CD4-positive, CD25-positive, alpha-beta regulatory T cell (primary cell): ENCODE results near the gene AURKAIP1. TPM values are rescaled to one million over a fixed set of nuclear protein-coding genes. Genes with fewer than 3 reads are reported as not detected.

ENCODE experiments used
- ATAC-seq, 2 donors: fragments of 150-1000 bp; cut with Tn5 transposase; one replicate each; pipeline ENCODE4 v1.10.0; 2021; ENCODE audit warnings: low read depth in 2 of 2, moderate number of reproducible peaks in 2 of 2, moderate library complexity in 1 of 2
- DNase-seq, 3 donors: peaks; one replicate each; pipeline versions ENCODE4 v3.0.0 to v3.0.0-alpha.2; 2012 to 2022; ENCODE audit warnings: mixed read lengths in 1 of 3
- H3K27ac ChIP-seq: one replicate; pipeline ENCODE4 v1.7.0; 2013; ENCODE audit warnings: mild to moderate bottlenecking, low read length; ENCODE audit not compliant: insufficient read depth, poor library complexity, severe bottlenecking
- H3K27me3 ChIP-seq: one replicate; pipeline ENCODE4 v1.7.0; 2013; ENCODE audit warnings: low read length; ENCODE audit not compliant: control insufficient read depth, insufficient read depth
- H3K36me3 ChIP-seq: one replicate; pipeline ENCODE4 v1.7.0; 2013; ENCODE audit warnings: mild to moderate bottlenecking, low read length, moderate library complexity; ENCODE audit not compliant: control insufficient read depth, insufficient read depth
- H3K4me1 ChIP-seq: 2 replicates; pipeline ENCODE4 v1.7.0; 2013; ENCODE audit warnings: mild to moderate bottlenecking, low read length; ENCODE audit not compliant: insufficient read depth, control insufficient read depth, poor library complexity, severe bottlenecking
- H3K4me3 ChIP-seq: one replicate; pipeline ENCODE4 v1.7.0; 2013; ENCODE audit warnings: low read depth, mild to moderate bottlenecking, low read length, moderate library complexity
- H3K9me3 ChIP-seq, 2 experiments: 1 replicate in 1 of 2; 2 replicates in 1 of 2; pipeline ENCODE4 v1.7.0; 2013; ENCODE audit warnings: low read length in 2 of 2, mild to moderate bottlenecking in 1 of 2, moderate library complexity in 1 of 2; ENCODE audit not compliant: control insufficient read depth in 2 of 2
- H3K27ac Mint-ChIP-seq, 3 donors: one replicate each; pipeline ENCODE4 v1.8.0; 2020 to 2022; ENCODE audit warnings: mild to moderate bottlenecking in 3 of 3, mixed read lengths in 3 of 3, moderate library complexity in 2 of 3
- H3K27me3 Mint-ChIP-seq: one replicate; pipeline ENCODE4 v1.8.0; 2022; ENCODE audit warnings: mild to moderate bottlenecking, mixed read lengths
- H3K36me3 Mint-ChIP-seq: one replicate; pipeline ENCODE4 v1.8.0; 2020; ENCODE audit warnings: mixed read lengths
- H3K4me1 Mint-ChIP-seq, 4 donors: one replicate each; pipeline ENCODE4 v1.8.0; 2020 to 2022; ENCODE audit warnings: mixed read lengths in 4 of 4, mild to moderate bottlenecking in 1 of 4
- H3K4me3 Mint-ChIP-seq, 4 donors: one replicate each; pipeline ENCODE4 v1.8.0; 2020 to 2022; ENCODE audit warnings: mild to moderate bottlenecking in 4 of 4, mixed read lengths in 4 of 4, moderate library complexity in 3 of 4
- H3K9me3 Mint-ChIP-seq, 7 donors: one replicate each; pipeline ENCODE4 v1.8.0; 2020 to 2022; ENCODE audit warnings: mixed read lengths in 7 of 7, mild to moderate bottlenecking in 3 of 7, moderate library complexity in 2 of 7
- polyA plus RNA-seq, 4 donors: library from polyadenylated mRNA; unstranded; fragments of 300-500 nt; fragmentation: Illumina TruSeq; gene quantifications; one replicate each; pipeline ENCODE4 v1.2.3, GENCODE V29; 2021
- total RNA-seq: library from RNA; stranded (reverse); gene quantifications from one replicate; pipeline ENCODE4 v1.2.3, GENCODE V29; 2022

The AURKAIP1 gene
- total and polyA plus RNA-seq, 5 donors from 2014 or later = 76.0 to 190 (median 153) TPM

DNA sequence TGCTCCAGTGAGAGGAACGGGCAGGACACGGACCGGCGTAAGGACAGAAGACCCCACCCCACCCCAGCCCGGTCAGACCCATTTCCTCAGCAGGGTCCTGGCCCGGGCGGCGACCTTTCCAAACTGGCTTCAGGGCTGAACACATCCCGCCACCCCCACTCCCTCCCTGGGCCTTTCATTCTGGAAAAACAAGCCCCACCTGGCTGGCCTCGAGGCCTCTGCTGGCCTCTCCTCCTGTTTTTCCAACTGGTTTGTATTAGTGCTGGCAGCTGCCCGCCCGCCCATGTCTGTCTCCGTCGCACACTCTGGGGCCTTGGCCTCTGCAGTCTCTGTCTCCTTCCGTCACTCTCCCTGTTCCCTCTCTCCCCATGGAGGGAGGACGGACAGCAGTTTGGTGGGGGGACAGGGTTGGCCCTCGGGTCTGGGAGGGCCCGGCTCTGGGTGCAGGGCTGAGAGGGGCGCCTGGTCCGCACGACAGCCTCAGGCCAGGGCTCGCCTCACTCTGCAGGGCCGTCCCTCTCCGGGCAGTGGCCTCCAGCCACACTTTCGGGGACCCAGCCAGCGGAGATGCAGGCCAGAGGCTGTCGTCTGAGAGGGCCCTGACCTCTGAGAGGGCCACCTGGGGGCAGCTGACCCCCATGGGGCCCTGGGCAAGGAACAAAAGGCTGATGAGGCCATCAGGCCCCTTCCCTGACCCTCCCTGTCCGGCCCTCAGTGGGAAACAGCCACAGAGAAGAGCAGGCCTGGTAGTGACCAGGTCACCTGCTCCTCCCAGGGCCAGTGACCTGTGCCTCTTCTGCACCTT, 15.1 kb downstream of the AURKAIP1 start:
- Histone ChIP-seq H3K4me3 (no peak overlapping the region), H3K27me3 (no peaks in the 10 kb centered on the region), H3K27ac (no peak overlapping the region), H3K4me1 (peaks cover 16% of the 10 kb centered on the region), H3K9me3 (no peaks in the 10 kb centered on the region), H3K36me3 (no peaks in the 10 kb centered on the region)
- DNase-seq = no peak
- no peaks in the 10 kb centered on the region for H3K36me3 Mint-ChIP-seq
- peaks cover 22% of the 10 kb centered on the region for H3K27me3 Mint-ChIP-seq
- peaks cover 0 to 3% (median 1%) of the 10 kb centered on the region in 4 donors for H3K4me1 Mint-ChIP-seq
- no peak overlapping the region for H3K4me3 Mint-ChIP-seq
- no peak for ATAC-seq
- H3K9me3 Mint-ChIP-seq = no peaks in the 10 kb centered on the region
- peak overlapping the region in 1 of 3 donors; percentile 67 for H3K27ac Mint-ChIP-seq

DNA sequence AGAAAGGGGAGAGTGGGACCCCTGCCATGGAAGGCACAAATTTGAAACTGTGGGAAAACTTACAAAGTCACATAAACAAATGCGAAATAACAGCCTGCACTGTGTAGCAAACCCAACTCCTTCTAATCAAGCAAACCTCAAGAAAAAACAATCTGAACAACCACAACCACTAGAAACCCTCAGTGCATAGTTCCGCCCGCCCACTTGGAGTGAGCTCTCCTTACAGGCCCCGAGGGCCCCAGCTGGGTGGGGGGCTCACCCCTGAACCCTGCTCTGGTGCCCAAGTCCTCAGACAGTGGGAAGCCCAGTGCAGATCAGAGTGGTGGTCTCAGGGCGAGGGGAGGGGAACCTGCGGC, 15.7 kb downstream of the AURKAIP1 start:
- Histone ChIP-seq H3K27me3 (no peaks in the 10 kb centered on the region), H3K27ac (no peak overlapping the region)
- no peak overlapping the region for H3K4me3 Mint-ChIP-seq

DNA sequence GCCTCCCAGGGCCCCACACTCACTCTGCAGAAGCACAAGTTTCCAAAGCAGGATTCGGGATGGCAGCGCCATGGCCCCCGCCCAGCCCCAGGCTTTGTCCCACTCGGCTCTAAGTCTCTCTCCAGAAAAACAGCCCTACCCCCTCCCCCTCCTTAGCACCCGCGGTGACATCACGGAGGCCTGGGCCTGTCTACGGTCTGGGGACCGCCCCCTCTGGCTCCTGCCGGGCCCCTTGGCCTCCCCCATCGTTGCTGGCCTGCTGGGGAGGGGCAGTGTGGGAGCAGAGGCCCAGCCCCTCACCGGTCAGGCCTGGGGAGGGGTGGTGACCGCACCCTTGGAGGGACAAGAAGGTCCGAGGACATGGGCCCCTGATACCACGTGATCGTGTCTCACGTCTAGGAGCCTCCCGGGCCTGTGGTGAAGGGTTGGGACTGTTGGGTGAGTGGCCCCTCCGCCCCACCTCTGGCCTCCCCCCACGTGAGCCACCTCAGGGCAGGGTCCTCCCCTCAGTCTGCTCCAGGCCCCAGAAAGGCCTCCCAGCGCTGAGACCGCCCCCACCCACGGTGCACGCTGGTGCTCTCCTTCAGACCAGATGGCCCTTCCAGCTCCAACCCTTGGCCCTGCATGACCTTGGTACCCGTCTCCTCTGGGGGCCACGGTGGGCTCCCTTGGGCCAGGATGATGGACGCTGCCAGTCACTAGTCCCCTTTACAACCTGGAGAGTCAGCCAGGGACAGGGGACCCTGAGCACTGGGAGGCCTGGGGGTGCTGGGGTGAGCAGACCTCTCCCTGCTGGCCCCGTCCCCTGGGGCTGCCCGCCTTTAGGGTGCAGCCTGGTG, 16.4 kb downstream of the AURKAIP1 start, which contains the start of gene MXRA8:
Gene MXRA8, minus strand, starts transcription at position 123 of the 839 bp plus-strand sequence. Its CDS starts 51 bp downstream, at position 72.
- Histone ChIP-seq H3K4me1 (peaks cover 28% of the 10 kb centered on the region), H3K4me3 (no peak within 1 kb of the TSS), H3K36me3 (no peaks in the 10 kb centered on the region), H3K27me3 (no peaks in the 10 kb centered on the region), H3K9me3 (no peaks in the 10 kb centered on the region), H3K27ac (no peak within 1 kb of the TSS)
- peaks cover 22% of the 10 kb centered on the region for H3K27me3 Mint-ChIP-seq
- DNase-seq (no peak), ATAC-seq (no peak)
- no peaks in the 10 kb centered on the region for H3K9me3 Mint-ChIP-seq
- H3K36me3 Mint-ChIP-seq = no peaks in the 10 kb centered on the region
- peaks cover 0 to 8% (median 1%) of the 10 kb centered on the region in 4 donors for H3K4me1 Mint-ChIP-seq
- H3K27ac Mint-ChIP-seq = peak within 1 kb of the TSS in 1 of 3 donors; percentile 67
- H3K4me3 Mint-ChIP-seq = peak within 1 kb of the TSS in 1 of 4 donors; percentile 63

More for the DNA sequence above, 15.7 kb downstream of the AURKAIP1 start:
- Mint-ChIP-seq H3K9me3 (no peaks in the 10 kb centered on the region), H3K36me3 (no peaks in the 10 kb centered on the region), H3K27ac (peak overlapping the region in 1 of 3 donors; percentile 67), H3K27me3 (peaks cover 22% of the 10 kb centered on the region), H3K4me1 (peaks cover 0 to 4% (median 1%) of the 10 kb centered on the region in 4 donors)
- Histone ChIP-seq H3K4me1 (peaks cover 21% of the 10 kb centered on the region), H3K36me3 (no peaks in the 10 kb centered on the region), H3K9me3 (no peaks in the 10 kb centered on the region), H3K4me3 (no peak overlapping the region)
- ATAC-seq (no peak), DNase-seq (no peak)

DNA sequence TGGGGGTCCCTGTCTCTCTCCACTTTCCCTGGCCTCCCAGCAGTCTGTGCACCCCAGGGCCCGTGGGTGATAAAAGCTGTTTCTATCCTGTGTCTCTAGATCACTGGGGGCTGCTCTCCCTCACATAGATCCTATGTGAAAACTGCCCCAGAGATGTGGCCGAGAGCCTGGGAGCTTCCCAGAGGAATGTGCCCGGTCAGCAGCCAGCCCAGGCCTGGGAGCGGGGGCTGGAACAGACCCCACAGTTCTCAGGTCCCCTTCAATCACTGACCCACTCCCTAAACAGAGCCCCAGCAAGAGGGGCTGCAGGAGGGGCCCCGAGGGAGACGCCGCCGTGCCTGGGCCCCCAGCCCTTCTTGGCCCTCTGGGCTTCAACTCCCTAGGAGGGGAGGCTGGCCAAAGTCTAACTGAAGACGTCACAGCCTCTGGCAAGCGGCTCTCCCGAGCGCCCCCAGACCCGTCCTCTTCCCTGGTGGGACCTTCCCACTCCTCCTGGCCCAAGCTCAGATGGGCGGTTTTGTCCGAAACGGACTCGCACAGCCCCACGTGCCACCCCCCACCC, 17.1 kb downstream of the AURKAIP1 start:
- no peak for ATAC-seq
- Mint-ChIP-seq H3K36me3 (no peaks in the 10 kb centered on the region), H3K4me1 (peaks cover 0 to 12% (median 1%) of the 10 kb centered on the region in 4 donors), H3K27ac (no peak overlapping the region), H3K27me3 (peaks cover 22% of the 10 kb centered on the region), H3K9me3 (no peaks in the 10 kb centered on the region), H3K4me3 (peak overlapping the region in 1 of 4 donors; percentile 63)
- H3K4me1 ChIP-seq = peaks cover 29% of the 10 kb centered on the region
- H3K4me3 ChIP-seq = no peak overlapping the region
- H3K9me3 ChIP-seq = no peaks in the 10 kb centered on the region
- no peak overlapping the region for H3K27ac ChIP-seq
- no peaks in the 10 kb centered on the region for H3K27me3 ChIP-seq
- H3K36me3 ChIP-seq = no peaks in the 10 kb centered on the region
- no peak for DNase-seq

DNA sequence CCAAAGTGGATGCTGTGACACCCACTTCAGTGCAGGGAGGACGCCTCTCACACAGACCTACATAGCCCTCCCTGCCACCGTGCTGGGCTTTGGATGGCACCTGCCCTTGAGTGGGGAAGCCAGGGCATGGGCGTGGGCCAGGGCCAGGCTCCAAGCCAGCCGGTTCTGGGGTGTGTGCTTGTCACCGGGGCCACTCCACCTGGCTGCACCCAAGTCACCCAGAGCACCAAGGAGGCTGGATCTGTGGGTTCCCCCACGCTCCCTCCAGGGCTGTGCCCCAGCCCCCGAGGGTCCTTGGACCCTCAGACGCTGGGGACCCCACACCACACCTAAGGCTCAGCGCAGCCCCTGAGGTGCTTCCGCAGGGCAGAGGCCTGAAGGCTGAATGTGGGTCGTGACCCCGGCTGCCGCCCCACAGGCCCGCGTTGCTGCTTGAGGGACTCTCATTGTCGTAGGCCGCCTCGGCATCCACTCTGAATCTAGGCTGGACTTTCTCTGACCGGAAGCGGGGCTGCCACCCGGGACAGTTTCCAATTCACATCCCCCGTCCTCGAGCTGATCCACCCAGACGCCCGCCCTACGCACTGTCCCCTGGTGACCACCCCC, 18.1 kb downstream of the AURKAIP1 start:
- H3K27ac ChIP-seq = no peak overlapping the region
- H3K27me3 ChIP-seq = no peaks in the 10 kb centered on the region
- no peaks in the 10 kb centered on the region for H3K9me3 ChIP-seq
- H3K4me3 ChIP-seq = no peak overlapping the region
- Mint-ChIP-seq H3K27me3 (peaks cover 29% of the 10 kb centered on the region), H3K4me1 (peaks cover 0 to 22% (median 1%) of the 10 kb centered on the region in 4 donors), H3K4me3 (no peak overlapping the region), H3K9me3 (no peaks in the 10 kb centered on the region), H3K27ac (peak overlapping the region in 1 of 3 donors; percentile 42), H3K36me3 (no peaks in the 10 kb centered on the region)
- ATAC-seq (no peak), DNase-seq (no peak)
- peaks cover 29% of the 10 kb centered on the region for H3K4me1 ChIP-seq
- H3K36me3 ChIP-seq = no peaks in the 10 kb centered on the region

DNA sequence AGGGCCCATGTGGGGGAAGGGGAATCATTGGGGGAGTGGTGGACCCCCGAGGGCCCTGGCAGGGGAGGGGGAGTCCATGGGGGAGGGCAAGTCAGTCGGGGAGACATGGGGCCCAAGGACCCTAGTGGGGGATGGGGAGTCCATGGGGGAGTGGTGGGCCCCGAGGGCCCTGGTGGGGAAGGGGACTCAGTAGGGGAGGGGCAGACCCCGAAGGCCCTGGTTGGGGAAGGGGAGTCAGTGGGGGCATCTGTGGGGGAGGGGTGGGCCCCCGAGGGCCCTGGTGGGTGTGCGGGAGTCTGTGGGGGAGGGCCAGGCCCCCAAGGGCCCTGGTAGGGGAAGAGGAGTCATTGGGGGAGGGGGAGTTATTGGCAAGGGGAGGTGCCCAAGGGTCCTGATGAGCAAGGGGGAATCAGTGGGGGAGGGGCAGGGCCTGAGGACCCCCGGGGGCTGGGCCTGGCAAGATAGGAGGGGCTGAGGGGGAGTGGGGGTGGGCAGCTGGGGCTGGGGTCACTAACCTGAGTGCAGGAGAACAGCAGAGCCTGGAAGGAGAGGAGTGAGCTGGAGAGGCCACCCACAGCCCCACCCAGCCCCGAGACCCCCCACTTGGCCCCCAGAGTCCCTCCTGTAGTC, 18.7 kb downstream of the AURKAIP1 start:
- Histone ChIP-seq H3K36me3 (no peaks in the 10 kb centered on the region), H3K4me3 (no peak overlapping the region), H3K27ac (no peak overlapping the region), H3K9me3 (no peaks in the 10 kb centered on the region), H3K4me1 (peaks cover 29% of the 10 kb centered on the region), H3K27me3 (no peaks in the 10 kb centered on the region)
- no peak for ATAC-seq
- Mint-ChIP-seq H3K4me3 (no peak overlapping the region), H3K36me3 (no peaks in the 10 kb centered on the region), H3K9me3 (no peaks in the 10 kb centered on the region), H3K27me3 (peaks cover 32% of the 10 kb centered on the region), H3K27ac (no peak overlapping the region), H3K4me1 (peaks cover 0 to 22% (median 1%) of the 10 kb centered on the region in 4 donors)
- DNase-seq = no peak

DNA sequence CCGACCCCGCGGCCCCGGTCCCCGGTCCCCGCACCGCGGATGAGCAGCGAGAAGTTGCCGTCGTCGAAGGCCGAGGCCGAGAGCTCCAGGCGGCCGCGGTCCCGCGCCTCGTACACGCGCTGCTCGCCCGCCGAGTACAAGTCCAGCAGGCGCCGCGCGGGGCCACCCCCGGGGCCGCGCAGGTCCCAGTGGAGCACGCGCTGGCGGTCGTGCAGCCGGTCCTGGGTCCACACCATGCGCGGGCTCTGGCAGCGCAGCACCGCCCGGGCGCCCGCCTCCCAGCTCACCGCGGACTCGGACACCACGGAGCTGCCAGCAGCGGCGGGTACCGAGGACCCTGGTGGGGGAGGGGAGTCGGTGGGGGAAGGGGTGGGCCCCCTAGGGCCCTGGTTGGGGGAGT, 19.6 kb downstream of the AURKAIP1 start:
- H3K27me3 Mint-ChIP-seq = peaks cover 32% of the 10 kb centered on the region
- peaks cover 0 to 22% (median 0%) of the 10 kb centered on the region in 4 donors for H3K4me1 Mint-ChIP-seq
- H3K9me3 Mint-ChIP-seq = no peaks in the 10 kb centered on the region
- H3K4me1 ChIP-seq = peaks cover 29% of the 10 kb centered on the region
- no peaks in the 10 kb centered on the region for H3K27me3 ChIP-seq
- H3K4me3 Mint-ChIP-seq = no peak overlapping the region
- no peak for ATAC-seq
- no peak overlapping the region for H3K4me3 ChIP-seq
- H3K27ac ChIP-seq = no peak overlapping the region
- no peaks in the 10 kb centered on the region for H3K9me3 ChIP-seq
- H3K27ac Mint-ChIP-seq = no peak overlapping the region
- no peak for DNase-seq
- H3K36me3 Mint-ChIP-seq = no peaks in the 10 kb centered on the region
- H3K36me3 ChIP-seq = no peaks in the 10 kb centered on the region
